Tibial nerve (tissue), 4 donors: ENCODE data around the gene NSD2.

ENCODE experiments used
- CTCF ChIP-seq, 5 experiments: fragments of 200-600 bp in 3 of 5; fragments of 450-650 bp in 2 of 5; sonication (generic) in 3 of 5; IDR thresholded peaks; one replicate each; pipeline ENCODE4 v1.5.1; 2016 to 2019; ENCODE audit warnings: antibody characterized with exemption in 5 of 5, mild to moderate bottlenecking in 3 of 5, moderate library complexity in 2 of 5
- EP300 ChIP-seq, 2 donors: sonication (generic); formaldehyde crosslinking; IDR thresholded peaks; one replicate each; pipeline ENCODE4 v1.6.1; 2017; ENCODE audit warnings: antibody characterized with exemption in 2 of 2, mild to moderate bottlenecking in 1 of 2
- POLR2A ChIP-seq, 2 donors: fragments of 450-650 bp; IDR thresholded peaks; one replicate each; pipeline ENCODE4 v1.6.1; 2017; ENCODE audit warnings: antibody characterized with exemption in 2 of 2, mild to moderate bottlenecking in 2 of 2, moderate library complexity in 2 of 2

GRCh38 chr4:1997712-1998111, 126.5 kb downstream of the NSD2 start:
- TF ChIP-seq CTCF (IDR thresholded peaks at IDR 0.05) (no peak), POLR2A (IDR thresholded peaks at IDR 0.05) (no peak), EP300 (IDR thresholded peaks at IDR 0.05) (no peak)
